Measurements from ENCODE around the gene FAR1.

Gene FAR1

GRCh38 chr11:13767471-13767870, 99.0 kb downstream of the FAR1 start:
- TF ChIP-seq CTCF (IDR thresholded peaks at IDR 0.05; ENCODE audit: low read length): no peak
- no peak for TF ChIP-seq EZH2 (optimal IDR thresholded peaks at IDR 0.05; ENCODE audit: low read depth, low read length)
- TF ChIP-seq EZH2phosphoT487 (IDR thresholded peaks at IDR 0.05; ENCODE audit: low read length): no peak
- Histone ChIP-seq H3K4me2 (ENCODE audit: low read depth, low read length) (no peak overlapping the region), H3K27ac (ENCODE audit: low read length) (no peak overlapping the region), H3K79me2 (ENCODE audit: low read length) (no peaks in the 10 kb centered on the region), H3K9me3 (replicated peaks; ENCODE audit: insufficient read depth, low read length) (no peaks in the 10 kb centered on the region), H3K36me3 (replicated peaks; ENCODE audit: insufficient read depth, low read length) (no peaks in the 10 kb centered on the region), H3K9me2 (replicated peaks; ENCODE audit: insufficient read depth, low read length) (no peaks in the 10 kb centered on the region), H4K20me1 (ENCODE audit: insufficient read depth, low read length) (no peaks in the 10 kb centered on the region), H2AFZ (ENCODE audit: low read length) (no peak overlapping the region), H3F3A (ENCODE audit: insufficient read depth, low read length) (no peaks in the 10 kb centered on the region), H3K27me3 (replicated peaks; ENCODE audit: insufficient read depth, low read length) (no peaks in the 10 kb centered on the region), H3K4me1 (ENCODE audit: low read length) (no peaks in the 10 kb centered on the region), H3K9ac (ENCODE audit: low read length) (no peak overlapping the region), H3K4me3 (ENCODE audit: low read length) (no peak overlapping the region)
- DNase-seq: no peak

GRCh38 chr11:13769188-13769587, 100.7 kb downstream of the FAR1 start:
- Histone ChIP-seq H3K36me3 (replicated peaks; ENCODE audit: insufficient read depth, low read length) (no peaks in the 10 kb centered on the region), H3K4me1 (ENCODE audit: low read length) (no peaks in the 10 kb centered on the region), H3K9me3 (replicated peaks; ENCODE audit: insufficient read depth, low read length) (no peaks in the 10 kb centered on the region), H3K27ac (ENCODE audit: low read length) (no peak overlapping the region), H4K20me1 (ENCODE audit: insufficient read depth, low read length) (no peaks in the 10 kb centered on the region), H3K4me2 (ENCODE audit: low read depth, low read length) (no peak overlapping the region), H3K27me3 (replicated peaks; ENCODE audit: insufficient read depth, low read length) (no peaks in the 10 kb centered on the region), H3K9me2 (replicated peaks; ENCODE audit: insufficient read depth, low read length) (no peaks in the 10 kb centered on the region), H2AFZ (ENCODE audit: low read length) (no peak overlapping the region), H3F3A (ENCODE audit: insufficient read depth, low read length) (no peaks in the 10 kb centered on the region), H3K79me2 (ENCODE audit: low read length) (no peaks in the 10 kb centered on the region), H3K9ac (ENCODE audit: low read length) (no peak overlapping the region), H3K4me3 (ENCODE audit: low read length) (no peak overlapping the region)
- no peak for DNase-seq
- TF ChIP-seq CTCF (IDR thresholded peaks at IDR 0.05; ENCODE audit: low read length): no peak
- no peak for TF ChIP-seq EZH2phosphoT487 (IDR thresholded peaks at IDR 0.05; ENCODE audit: low read length)
- TF ChIP-seq EZH2 (optimal IDR thresholded peaks at IDR 0.05; ENCODE audit: low read depth, low read length): no peak

- Histone ChIP-seq H3K36me3 (replicated peaks; ENCODE audit: insufficient read depth, low read length) (no peaks in the 10 kb centered on the region), H3K9ac (ENCODE audit: low read length) (no peak overlapping the region), H2AFZ (ENCODE audit: low read length) (no peak overlapping the region), H3F3A (ENCODE audit: insufficient read depth, low read length) (no peaks in the 10 kb centered on the region), H3K79me2 (ENCODE audit: low read length) (no peaks in the 10 kb centered on the region), H3K4me2 (ENCODE audit: low read depth, low read length) (no peak overlapping the region), H3K4me3 (ENCODE audit: low read length) (no peak overlapping the region), H3K9me2 (replicated peaks; ENCODE audit: insufficient read depth, low read length) (no peaks in the 10 kb centered on the region), H3K27me3 (replicated peaks; ENCODE audit: insufficient read depth, low read length) (no peaks in the 10 kb centered on the region), H3K27ac (ENCODE audit: low read length) (no peak overlapping the region), H3K4me1 (ENCODE audit: low read length) (no peaks in the 10 kb centered on the region), H4K20me1 (ENCODE audit: insufficient read depth, low read length) (no peaks in the 10 kb centered on the region), H3K9me3 (replicated peaks; ENCODE audit: insufficient read depth, low read length) (no peaks in the 10 kb centered on the region)
- TF ChIP-seq CTCF (IDR thresholded peaks at IDR 0.05; ENCODE audit: low read length): no peak
- no peak for TF ChIP-seq EZH2 (optimal IDR thresholded peaks at IDR 0.05; ENCODE audit: low read depth, low read length)
- TF ChIP-seq EZH2phosphoT487 (IDR thresholded peaks at IDR 0.05; ENCODE audit: low read length): no peak
- no peak for DNase-seq
Measured at GRCh38 chr11:13771151-13771550, 102.7 kb downstream of the FAR1 start.

Measured in MM.1S (cell line).